Measurements from ENCODE around the gene ATP5MC3. TPM values are rescaled to one million over a fixed set of nuclear protein-coding genes. Genes with fewer than 3 reads are reported as not detected.
A peak's percentile ranks its signal among the peaks of the same experiment; 100 is the strongest.

The ATP5MC3 gene
- total and polyA plus RNA-seq, 2 of the 13 experiments (the other 11 are each of a cell fraction or from before 2014, with no cell fraction given), result 676 to 1,007 TPM

DNA sequence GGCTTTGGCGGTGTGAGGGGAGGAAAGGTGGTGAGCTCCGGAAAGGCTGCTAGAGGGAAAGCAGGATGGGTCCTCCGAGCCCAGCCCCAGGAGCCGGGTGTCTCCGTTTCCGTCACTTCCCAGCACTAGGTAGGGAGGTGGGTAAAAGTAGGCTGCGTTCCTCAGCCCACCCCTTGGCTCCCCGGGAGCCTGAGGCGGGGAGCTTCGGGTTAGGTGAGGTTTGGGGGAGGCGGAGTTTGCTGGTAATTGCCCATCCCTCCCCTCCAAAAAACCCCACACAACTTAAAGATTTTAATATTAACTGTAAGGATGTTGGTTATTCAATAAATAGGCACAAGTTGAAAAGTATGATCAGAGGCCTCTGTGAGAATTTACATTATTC, 13.0 kb downstream of the ATP5MC3 start (continued):
- TF ChIP-seq HIC2 (CRISPR knock-in tag; IDR thresholded peaks at IDR 0.05; ENCODE audit: low read depth), result no peak
- TF ChIP-seq TOPORS (CRISPR knock-in tag; IDR thresholded peaks at IDR 0.05), result no peak; the same call in 1 of the 2 replicates
- no peak for TF ChIP-seq ZMAT3 (CRISPR knock-in tag; conservative IDR thresholded peaks at IDR 0.05)
- TF ChIP-seq, protein P1, sequence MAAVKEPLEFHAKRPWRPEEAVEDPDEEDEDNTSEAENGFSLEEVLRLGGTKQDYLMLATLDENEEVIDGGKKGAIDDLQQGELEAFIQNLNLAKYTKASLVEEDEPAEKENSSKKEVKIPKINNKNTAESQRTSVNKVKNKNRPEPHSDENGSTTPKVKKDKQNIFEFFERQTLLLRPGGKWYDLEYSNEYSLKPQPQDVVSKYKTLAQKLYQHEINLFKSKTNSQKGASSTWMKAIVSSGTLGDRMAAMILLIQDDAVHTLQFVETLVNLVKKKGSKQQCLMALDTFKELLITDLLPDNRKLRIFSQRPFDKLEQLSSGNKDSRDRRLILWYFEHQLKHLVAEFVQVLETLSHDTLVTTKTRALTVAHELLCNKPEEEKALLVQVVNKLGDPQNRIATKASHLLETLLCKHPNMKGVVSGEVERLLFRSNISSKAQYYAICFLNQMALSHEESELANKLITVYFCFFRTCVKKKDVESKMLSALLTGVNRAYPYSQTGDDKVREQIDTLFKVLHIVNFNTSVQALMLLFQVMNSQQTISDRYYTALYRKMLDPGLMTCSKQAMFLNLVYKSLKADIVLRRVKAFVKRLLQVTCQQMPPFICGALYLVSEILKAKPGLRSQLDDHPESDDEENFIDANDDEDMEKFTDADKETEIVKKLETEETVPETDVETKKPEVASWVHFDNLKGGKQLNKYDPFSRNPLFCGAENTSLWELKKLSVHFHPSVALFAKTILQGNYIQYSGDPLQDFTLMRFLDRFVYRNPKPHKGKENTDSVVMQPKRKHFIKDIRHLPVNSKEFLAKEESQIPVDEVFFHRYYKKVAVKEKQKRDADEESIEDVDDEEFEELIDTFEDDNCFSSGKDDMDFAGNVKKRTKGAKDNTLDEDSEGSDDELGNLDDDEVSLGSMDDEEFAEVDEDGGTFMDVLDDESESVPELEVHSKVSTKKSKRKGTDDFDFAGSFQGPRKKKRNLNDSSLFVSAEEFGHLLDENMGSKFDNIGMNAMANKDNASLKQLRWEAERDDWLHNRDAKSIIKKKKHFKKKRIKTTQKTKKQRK (IDR thresholded peaks at IDR 0.05; ENCODE audit: low read length), result no peak
- no peak for TF ChIP-seq IRF2 (CRISPR knock-in tag; IDR thresholded peaks at IDR 0.05)
- no peak for TF ChIP-seq CEBPG (CRISPR knock-in tag; IDR thresholded peaks at IDR 0.05)
- no peak for TF ChIP-seq CBX2 (IDR thresholded peaks at IDR 0.05; ENCODE audit: low read depth, low read length)
- TF ChIP-seq CBX2 (CRISPR knock-in tag; IDR thresholded peaks at IDR 0.05; ENCODE audit: low read depth), result 0 out of 2 replicates have a peak, but pooled peaks have one; percentile 8
- TF ChIP-seq ZNF816 (CRISPR knock-in tag; IDR thresholded peaks at IDR 0.05; ENCODE audit: borderline replicate concordance), result no peak
- TF ChIP-seq GABPB1 (CRISPR knock-in tag; IDR thresholded peaks at IDR 0.05), result no peak
- no peak for TF ChIP-seq SYNCRIP (IDR thresholded peaks at IDR 0.05; ENCODE audit: insufficient read depth, low read depth, low read length)
- 0 out of 2 replicates have a peak, but pooled peaks have one; percentile 3 for TF ChIP-seq ZNF607 (CRISPR knock-in tag; IDR thresholded peaks at IDR 0.05; ENCODE audit: borderline replicate concordance)
- peak; percentile 57; the same call in 1 of the 2 replicates for TF ChIP-seq CHCHD3 (CRISPR knock-in tag; IDR thresholded peaks at IDR 0.05)
- TF ChIP-seq ZZZ3 (CRISPR knock-in tag; IDR thresholded peaks at IDR 0.05; ENCODE audit: borderline replicate concordance), result no peak
- TF ChIP-seq RXRB (CRISPR knock-in tag; IDR thresholded peaks at IDR 0.05; ENCODE audit: borderline replicate concordance), result 0 out of 2 replicates have a peak, but pooled peaks have one; percentile 2
- TF ChIP-seq GLI4 (CRISPR knock-in tag; IDR thresholded peaks at IDR 0.05; ENCODE audit: borderline replicate concordance), result no peak
- TF ChIP-seq, protein P2, sequence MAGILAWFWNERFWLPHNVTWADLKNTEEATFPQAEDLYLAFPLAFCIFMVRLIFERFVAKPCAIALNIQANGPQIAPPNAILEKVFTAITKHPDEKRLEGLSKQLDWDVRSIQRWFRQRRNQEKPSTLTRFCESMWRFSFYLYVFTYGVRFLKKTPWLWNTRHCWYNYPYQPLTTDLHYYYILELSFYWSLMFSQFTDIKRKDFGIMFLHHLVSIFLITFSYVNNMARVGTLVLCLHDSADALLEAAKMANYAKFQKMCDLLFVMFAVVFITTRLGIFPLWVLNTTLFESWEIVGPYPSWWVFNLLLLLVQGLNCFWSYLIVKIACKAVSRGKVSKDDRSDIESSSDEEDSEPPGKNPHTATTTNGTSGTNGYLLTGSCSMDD (CRISPR knock-in tag; IDR thresholded peaks at IDR 0.05), result no peak
- TF ChIP-seq, protein P3, sequence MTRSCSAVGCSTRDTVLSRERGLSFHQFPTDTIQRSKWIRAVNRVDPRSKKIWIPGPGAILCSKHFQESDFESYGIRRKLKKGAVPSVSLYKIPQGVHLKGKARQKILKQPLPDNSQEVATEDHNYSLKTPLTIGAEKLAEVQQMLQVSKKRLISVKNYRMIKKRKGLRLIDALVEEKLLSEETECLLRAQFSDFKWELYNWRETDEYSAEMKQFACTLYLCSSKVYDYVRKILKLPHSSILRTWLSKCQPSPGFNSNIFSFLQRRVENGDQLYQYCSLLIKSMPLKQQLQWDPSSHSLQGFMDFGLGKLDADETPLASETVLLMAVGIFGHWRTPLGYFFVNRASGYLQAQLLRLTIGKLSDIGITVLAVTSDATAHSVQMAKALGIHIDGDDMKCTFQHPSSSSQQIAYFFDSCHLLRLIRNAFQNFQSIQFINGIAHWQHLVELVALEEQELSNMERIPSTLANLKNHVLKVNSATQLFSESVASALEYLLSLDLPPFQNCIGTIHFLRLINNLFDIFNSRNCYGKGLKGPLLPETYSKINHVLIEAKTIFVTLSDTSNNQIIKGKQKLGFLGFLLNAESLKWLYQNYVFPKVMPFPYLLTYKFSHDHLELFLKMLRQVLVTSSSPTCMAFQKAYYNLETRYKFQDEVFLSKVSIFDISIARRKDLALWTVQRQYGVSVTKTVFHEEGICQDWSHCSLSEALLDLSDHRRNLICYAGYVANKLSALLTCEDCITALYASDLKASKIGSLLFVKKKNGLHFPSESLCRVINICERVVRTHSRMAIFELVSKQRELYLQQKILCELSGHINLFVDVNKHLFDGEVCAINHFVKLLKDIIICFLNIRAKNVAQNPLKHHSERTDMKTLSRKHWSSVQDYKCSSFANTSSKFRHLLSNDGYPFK (CRISPR knock-in tag; IDR thresholded peaks at IDR 0.05; ENCODE audit: borderline replicate concordance), result no peak
- 0 out of 2 replicates have a peak, but pooled peaks have one; percentile 5 for TF ChIP-seq CCDC6 (CRISPR knock-in tag; IDR thresholded peaks at IDR 0.05)
